ENCODE results near the gene GPR156.

DNA sequence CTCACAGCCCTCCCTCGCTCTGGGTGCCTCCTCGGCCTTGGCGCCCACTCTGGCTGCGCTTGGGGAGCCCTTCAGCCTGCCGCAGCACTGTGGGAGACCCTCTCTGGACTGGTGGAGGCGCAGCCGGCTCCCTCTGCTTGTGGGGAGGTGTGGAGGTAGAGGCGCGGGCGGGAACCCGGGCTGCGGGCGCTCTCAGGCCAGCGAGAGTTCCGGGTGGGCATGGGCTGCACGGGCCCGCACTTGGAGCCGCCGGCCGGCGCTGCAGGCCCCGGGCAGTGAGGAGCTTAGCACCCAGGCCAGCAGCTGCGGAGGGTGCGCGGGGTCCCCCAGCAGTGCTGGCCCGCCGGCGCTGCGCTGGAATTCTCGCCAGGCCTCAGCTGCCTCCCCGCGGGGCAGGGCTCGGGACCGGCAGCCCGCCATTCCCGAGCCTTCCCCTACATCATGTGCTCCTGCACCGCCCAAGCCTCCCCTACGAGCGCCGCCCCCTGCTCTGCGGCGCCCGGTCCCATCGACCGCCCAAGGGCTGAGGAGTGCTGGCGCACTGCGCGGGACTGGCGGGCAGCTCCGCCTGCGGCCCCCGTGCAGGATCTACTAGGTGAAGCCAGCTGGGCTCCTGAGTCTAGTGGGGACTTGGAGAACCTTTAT is 144.8 kb downstream of the GPR156 start:
- TF ChIP-seq, protein P1, sequence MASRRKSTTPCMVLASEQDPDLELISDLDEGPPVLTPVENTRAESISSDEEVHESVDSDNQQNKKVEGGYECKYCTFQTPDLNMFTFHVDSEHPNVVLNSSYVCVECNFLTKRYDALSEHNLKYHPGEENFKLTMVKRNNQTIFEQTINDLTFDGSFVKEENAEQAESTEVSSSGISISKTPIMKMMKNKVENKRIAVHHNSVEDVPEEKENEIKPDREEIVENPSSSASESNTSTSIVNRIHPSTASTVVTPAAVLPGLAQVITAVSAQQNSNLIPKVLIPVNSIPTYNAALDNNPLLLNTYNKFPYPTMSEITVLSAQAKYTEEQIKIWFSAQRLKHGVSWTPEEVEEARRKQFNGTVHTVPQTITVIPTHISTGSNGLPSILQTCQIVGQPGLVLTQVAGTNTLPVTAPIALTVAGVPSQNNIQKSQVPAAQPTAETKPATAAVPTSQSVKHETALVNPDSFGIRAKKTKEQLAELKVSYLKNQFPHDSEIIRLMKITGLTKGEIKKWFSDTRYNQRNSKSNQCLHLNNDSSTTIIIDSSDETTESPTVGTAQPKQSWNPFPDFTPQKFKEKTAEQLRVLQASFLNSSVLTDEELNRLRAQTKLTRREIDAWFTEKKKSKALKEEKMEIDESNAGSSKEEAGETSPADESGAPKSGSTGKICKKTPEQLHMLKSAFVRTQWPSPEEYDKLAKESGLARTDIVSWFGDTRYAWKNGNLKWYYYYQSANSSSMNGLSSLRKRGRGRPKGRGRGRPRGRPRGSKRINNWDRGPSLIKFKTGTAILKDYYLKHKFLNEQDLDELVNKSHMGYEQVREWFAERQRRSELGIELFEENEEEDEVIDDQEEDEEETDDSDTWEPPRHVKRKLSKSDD (conservative IDR thresholded peaks at IDR 0.05; ENCODE audit: low read length) = no peak
- no peak for TF ChIP-seq PTTG1 (tag; IDR thresholded peaks at IDR 0.05; ENCODE audit: low read depth)
- TF ChIP-seq, protein P2, sequence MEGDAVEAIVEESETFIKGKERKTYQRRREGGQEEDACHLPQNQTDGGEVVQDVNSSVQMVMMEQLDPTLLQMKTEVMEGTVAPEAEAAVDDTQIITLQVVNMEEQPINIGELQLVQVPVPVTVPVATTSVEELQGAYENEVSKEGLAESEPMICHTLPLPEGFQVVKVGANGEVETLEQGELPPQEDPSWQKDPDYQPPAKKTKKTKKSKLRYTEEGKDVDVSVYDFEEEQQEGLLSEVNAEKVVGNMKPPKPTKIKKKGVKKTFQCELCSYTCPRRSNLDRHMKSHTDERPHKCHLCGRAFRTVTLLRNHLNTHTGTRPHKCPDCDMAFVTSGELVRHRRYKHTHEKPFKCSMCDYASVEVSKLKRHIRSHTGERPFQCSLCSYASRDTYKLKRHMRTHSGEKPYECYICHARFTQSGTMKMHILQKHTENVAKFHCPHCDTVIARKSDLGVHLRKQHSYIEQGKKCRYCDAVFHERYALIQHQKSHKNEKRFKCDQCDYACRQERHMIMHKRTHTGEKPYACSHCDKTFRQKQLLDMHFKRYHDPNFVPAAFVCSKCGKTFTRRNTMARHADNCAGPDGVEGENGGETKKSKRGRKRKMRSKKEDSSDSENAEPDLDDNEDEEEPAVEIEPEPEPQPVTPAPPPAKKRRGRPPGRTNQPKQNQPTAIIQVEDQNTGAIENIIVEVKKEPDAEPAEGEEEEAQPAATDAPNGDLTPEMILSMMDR (IDR thresholded peaks at IDR 0.05 in 2 of 3, conservative IDR thresholded peaks at IDR 0.05 in 1 of 3; ENCODE audit: insufficient read depth in 2 of 3, low read depth in 1 of 3, low read length in 3 of 3) = no peak
- TF ChIP-seq, protein P3, sequence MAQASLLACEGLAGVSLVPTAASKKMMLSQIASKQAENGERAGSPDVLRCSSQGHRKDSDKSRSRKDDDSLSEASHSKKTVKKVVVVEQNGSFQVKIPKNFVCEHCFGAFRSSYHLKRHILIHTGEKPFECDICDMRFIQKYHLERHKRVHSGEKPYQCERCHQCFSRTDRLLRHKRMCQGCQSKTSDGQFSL (CRISPR knock-in tag; IDR thresholded peaks at IDR 0.05) = no peak
- TF ChIP-seq, protein P3 (tag; IDR thresholded peaks at IDR 0.05) = no peak
- TF ChIP-seq GATAD2B (IDR thresholded peaks at IDR 0.05; ENCODE audit: borderline replicate concordance) = no peak
- TF ChIP-seq SLC30A9 (CRISPR knock-in tag; IDR thresholded peaks at IDR 0.05) = no peak
- TF ChIP-seq TRIM24 (IDR thresholded peaks at IDR 0.05) = no peak
- no peak for TF ChIP-seq NELFE (IDR thresholded peaks at IDR 0.05; ENCODE audit: insufficient read depth, insufficient read length)
- TF ChIP-seq CBX5 (IDR thresholded peaks at IDR 0.05; ENCODE audit: borderline replicate concordance, low read depth) = no peak
- TF ChIP-seq ZNF175 (CRISPR knock-in tag; IDR thresholded peaks at IDR 0.05; ENCODE audit: low read depth) = no peak

Data from K562 (cell line).